ENCODE data around the gene PRRC1. TPM values are rescaled to one million over a fixed set of nuclear protein-coding genes. Genes with fewer than 3 reads are reported as not detected.

PRRC1 gene
- total and polyA plus RNA-seq, 9 of the 15 experiments (the other 6 are each of a cell fraction or from before 2014, with no cell fraction given): 23.4 to 68.7 (median 43.9) TPM

DNA sequence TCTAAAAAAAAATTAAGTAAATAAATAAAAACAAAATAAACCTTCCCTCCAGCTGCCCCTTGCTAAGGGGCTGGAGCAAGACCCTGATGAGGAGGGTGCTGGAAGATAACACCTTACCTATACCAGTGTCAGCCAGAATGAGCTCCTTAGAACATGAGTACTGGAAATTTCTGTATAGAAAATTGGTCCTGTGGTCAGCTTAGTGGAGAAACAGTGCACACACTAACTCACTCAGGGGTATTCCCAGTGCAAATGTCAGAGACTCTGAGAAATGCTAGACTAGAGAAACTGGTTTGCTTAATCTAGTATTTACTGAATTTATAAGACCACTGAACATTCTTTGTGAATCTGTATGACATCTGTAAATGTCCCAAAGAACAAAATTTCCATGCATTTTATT is 69.4 kb downstream of the PRRC1 start:
- H3K27me3 ChIP-seq (ENCODE audit: control insufficient read depth in 2 of 2, insufficient read depth in 2 of 2, low read length in 2 of 2): peaks cover 0 to 6% of the 10 kb centered on the region in 2 experiments; a peak in 1 of 5 replicates
- FAIRE-seq: no peak
- ChIA-PET POLR2A (no interaction called here), CTCF (ENCODE audit: low intra/inter-chr PET ratio) (no interaction called here)
- H3K4me2 ChIP-seq (ENCODE audit: insufficient read depth, low read length): no peak overlapping the region
- H2AFZ ChIP-seq (ENCODE audit: low read depth, low read length): no peak overlapping the region
- H3K36me3 ChIP-seq (ENCODE audit: control insufficient read depth, insufficient read depth, low read length): no peaks in the 10 kb centered on the region
- no TSS peak for BruUV-seq (replicated peaks)
- H3K4me3 ChIP-seq: no peak overlapping the region
- no peak overlapping the region for H3K27ac ChIP-seq (ENCODE audit: extremely low read depth, low read depth, low read length)
- H3K4me1 ChIP-seq (replicated peaks in 1 of 2; ENCODE audit: control insufficient read depth in 2 of 2, insufficient read depth in 2 of 2, low read length in 2 of 2): no peaks in the 10 kb centered on the region
- H3K9me3 ChIP-seq (replicated peaks; ENCODE audit: control insufficient read depth, insufficient read depth, low read depth, low read length): no peaks in the 10 kb centered on the region
- TF ChIP-seq ZNF143 (CRISPR knock-in tag; IDR thresholded peaks at IDR 0.05) (no peak), KLF16 (IDR thresholded peaks at IDR 0.05) (no peak), RFX1 (IDR thresholded peaks at IDR 0.05) (no peak), ZC3H4 (CRISPR knock-in tag; IDR thresholded peaks at IDR 0.05; ENCODE audit: borderline replicate concordance) (no peak), VEZF1 (CRISPR knock-in tag; IDR thresholded peaks at IDR 0.05) (no peak), FOXA3 (CRISPR knock-in tag; conservative IDR thresholded peaks at IDR 0.05 in 1 of 2, IDR thresholded peaks at IDR 0.05 in 1 of 2) (no peak), ZNF134 (CRISPR knock-in tag; conservative IDR thresholded peaks at IDR 0.05) (no peak), ZNF316 (IDR thresholded peaks at IDR 0.05) (no peak), XRCC4 (IDR thresholded peaks at IDR 0.05; ENCODE audit: extremely low read depth, insufficient read depth, insufficient read length) (no peak), MCM3 (IDR thresholded peaks at IDR 0.05) (no peak), ERF (CRISPR knock-in tag; IDR thresholded peaks at IDR 0.05) (no peak), TARDBP (IDR thresholded peaks at IDR 0.05) (no peak), JUND (IDR thresholded peaks at IDR 0.05; ENCODE audit: borderline replicate concordance, low read depth, low read length) (no peak), JUND (tag; IDR thresholded peaks at IDR 0.05; ENCODE audit: borderline replicate concordance, low read depth, low read length) (no peak), MIER1 (IDR thresholded peaks at IDR 0.05; ENCODE audit: low read depth) (no peak), TAF7 (tag; IDR thresholded peaks at IDR 0.05) (no peak)
- no peaks in the 10 kb centered on the region for H3K79me2 ChIP-seq (ENCODE audit: control insufficient read depth, insufficient read depth, low read length)
- no peaks in the 10 kb centered on the region for H4K20me1 ChIP-seq (replicated peaks; ENCODE audit: control insufficient read depth, insufficient read depth, low read length)
- ATAC-seq: no peak
- no peak overlapping the region for H3K9ac ChIP-seq (ENCODE audit: insufficient read depth in 1 of 2, low read depth in 2 of 2, low read length in 2 of 2)
- H3K9me1 ChIP-seq (ENCODE audit: control insufficient read depth, insufficient read depth, low read length): no peaks in the 10 kb centered on the region
- no peak for DNase-seq (ENCODE audit: extremely low read depth in 1 of 4, low spot score in 3 of 4)
- in situ Hi-C loops (cut with MboI) (no loop called here), intact Hi-C loops (cut with micrococcal nuclease) (no loop called here)

Measured in K562 (cell line).